K562 (cell line): ENCODE data around the gene PIK3C2B. TPM values are rescaled to one million over a fixed set of nuclear protein-coding genes. Genes with fewer than 3 reads are reported as not detected.

Experiments
- CHD7 ChIP-seq: fragments of 200-600 bp; sonication (generic); IDR thresholded peaks from one replicate; pipeline ENCODE4 v1.6.1; 2012; ENCODE audit warnings: mild to moderate bottlenecking, low read depth, low read length, inconsistent platforms
- ETS2 ChIP-seq: IDR thresholded peaks from 2 replicates; pipeline ENCODE4 v1.6.1; 2016; ENCODE audit warnings: borderline replicate concordance, missing genetic modification characterization, mild to moderate bottlenecking, moderate library complexity, missing compliant biosample characterization; ENCODE audit not compliant: poor library complexity, severe bottlenecking
- FOXM1 ChIP-seq, 2 experiments: fragments of 450-650 bp in 1 of 2; sonication (generic) in 1 of 2; formaldehyde crosslinking in 1 of 2; IDR thresholded peaks; 2 replicates each; pipeline versions ENCODE4 v1.6.1 to v1.9.0; 2017 to 2022; ENCODE audit warnings: low read depth in 2 of 2, mild to moderate bottlenecking in 2 of 2, missing genetic modification reagents in 1 of 2, moderate library complexity in 1 of 2
- LARP7 ChIP-seq: fragments of 450-650 bp; IDR thresholded peaks from 2 replicates; pipeline ENCODE4 v1.6.1; 2016
- MAFF ChIP-seq: IDR thresholded peaks from 2 replicates; pipeline ENCODE4 v1.6.1; 2012; ENCODE audit warnings: low read length, improper control_type of control experiment
- MTF1 ChIP-seq: fragments of 250-450 bp; sonication (Bioruptor Pico); IDR thresholded peaks from 2 replicates; pipeline ENCODE4 v1.9.0; 2021; ENCODE audit warnings: moderate library complexity, mild to moderate bottlenecking, inconsistent platforms, borderline replicate concordance
- MXD1 ChIP-seq: fragments of 250-450 bp; sonication (Bioruptor Pico); IDR thresholded peaks from 2 replicates; pipeline ENCODE4 v1.8.0; 2021; ENCODE audit warnings: borderline replicate concordance, mild to moderate bottlenecking, moderate library complexity; ENCODE audit not compliant: poor library complexity, severe bottlenecking
- RBBP5 ChIP-seq: fragments of 200-600 bp; sonication (generic); IDR thresholded peaks from 2 replicates; pipeline ENCODE4 v1.6.1; 2012; ENCODE audit warnings: borderline replicate concordance, mild to moderate bottlenecking, low read length, control low read depth, inconsistent platforms; ENCODE audit not compliant: insufficient read depth, poor library complexity, severe bottlenecking
- SMC3 ChIP-seq: conservative IDR thresholded peaks from 2 replicates; pipeline ENCODE4 v1.6.1; 2011; ENCODE audit warnings: low read depth, low read length, improper control_type of control experiment; ENCODE audit not compliant: insufficient read depth
- XRCC3 ChIP-seq: fragments of 450-650 bp; IDR thresholded peaks from 2 replicates; pipeline ENCODE4 v1.6.1; 2017; ENCODE audit warnings: mild to moderate bottlenecking, moderate library complexity
- ZNF134 ChIP-seq: fragments of 250-450 bp; sonication (Bioruptor Pico); conservative IDR thresholded peaks from 2 replicates; pipeline ENCODE4 v1.4.0; 2020
- ZNF24 ChIP-seq: fragments of 450-650 bp; IDR thresholded peaks from 2 replicates; pipeline ENCODE4 v1.6.1; 2016
- ZNF398 ChIP-seq: fragments of 250-450 bp; sonication (Bioruptor Pico); IDR thresholded peaks from 2 replicates; pipeline ENCODE4 v1.8.0; 2021; ENCODE audit warnings: moderate library complexity, mild to moderate bottlenecking, inconsistent platforms
- polyA plus RNA-seq, 8 experiments: library from polyadenylated mRNA; depleted of rRNA in 4 of 8; stranded (reverse) in 5 of 8; unstranded in 3 of 8; fragments of >200 nt; fragmentation: Nextera tagmentation in 2 of 8; fragmentation: Illumina TruSeq in 1 of 8; extraction: Ambion mirVana in 2 of 8; extraction: Trizol in 1 of 8; gene quantifications; 2 replicates each; pipeline versions ENCODE4 v1.2.1 to v1.2.3, GENCODE V29; 2011 to 2014; ENCODE audit warnings: inconsistent platforms in 1 of 8, missing spikeins in 1 of 8
- total RNA-seq, 7 experiments: library from RNA; depleted of rRNA in 6 of 7; stranded (reverse); fragments of >200 nt in 6 of 7; fragmentation: Illumina TruSeq in 2 of 7; extraction: Trizol in 2 of 7; gene quantifications; 2 replicates each; pipeline versions ENCODE4 v1.2.1 to v1.2.3, GENCODE V29; 2011 to 2021; ENCODE audit warnings: low replicate concordance in 1 of 7

The PIK3C2B gene
- total and polyA plus RNA-seq, 9 of the 15 experiments (the other 6 are each of a cell fraction or from before 2014, with no cell fraction given): 0.10 to 2.9 (median 0.72) TPM

GRCh38 chr1:204516180-204516879 lies 21.7 kb upstream of the PIK3C2B start, which contains the start of gene MDM4 (continued):
- no peak for TF ChIP-seq ZNF398 (CRISPR knock-in tag)
- TF ChIP-seq CHD7: no peak
- TF ChIP-seq ZNF134 (CRISPR knock-in tag): no peak; the same call in 1 of the 2 replicates
- TF ChIP-seq XRCC3: no peak
- no peak for TF ChIP-seq MAFF
- TF ChIP-seq SMC3: no peak
- TF ChIP-seq ZNF24: peak; percentile 55
- TF ChIP-seq MTF1 (CRISPR knock-in tag): no peak
- TF ChIP-seq RBBP5: peak; percentile 89
- peak; percentile 64 for TF ChIP-seq FOXM1 (IDR thresholded peaks at IDR 0.05; ENCODE audit: low read depth)
- TF ChIP-seq FOXM1 (CRISPR knock-in tag; IDR thresholded peaks at IDR 0.05; ENCODE audit: low read depth): no peak; the same call in 1 of the 2 replicates
- peak; percentile 39 for TF ChIP-seq MXD1 (CRISPR knock-in tag)
- TF ChIP-seq LARP7: peak; percentile 83; the same call in 1 of the 2 replicates
- no peak for TF ChIP-seq ETS2
